HG02852 (cell line): ENCODE data around the gene MYL6.
"Not testable (repeated sequence)": the region's sequence is repeated elsewhere in the genome, so short reads cannot be mapped to it uniquely, and the experiment has no call there.

Experiments used
- ATAC-seq: cut with Tn5 transposase; IDR thresholded peaks from one replicate; pipeline ENCODE4 v1.9.1; 2021; ENCODE audit warnings: mild to moderate bottlenecking, moderate library complexity; ENCODE audit not compliant: unreplicated experiment

Gene MYL6

GRCh38 chr12:56189099-56189917, 31.1 kb downstream of the MYL6 start, which contains the start of gene SMARCC2:
TSS of gene SMARCC2 (minus strand) at chr12:56189483. CDS start at chr12:56189461, 22 bp downstream.
- ATAC-seq = peak; percentile 69

- peak; percentile 41 for ATAC-seq
Observed at GRCh38 chr12:56189918-56190694, 31.9 kb downstream of the MYL6 start.

GRCh38 chr12:56190695-56191155, 32.6 kb downstream of the MYL6 start:
- no peak for ATAC-seq

GRCh38 chr12:56192582-56192981, 34.4 kb downstream of the MYL6 start:
- ATAC-seq = no peak

GRCh38 chr12:56193025-56193578, 34.9 kb downstream of the MYL6 start:
- ATAC-seq = no peak

- ATAC-seq = not testable (repeated sequence)
Observed at GRCh38 chr12:56196818-56197550, 38.8 kb downstream of the MYL6 start.

GRCh38 chr12:56197921-56198635, 39.9 kb downstream of the MYL6 start:
- no peak for ATAC-seq

GRCh38 chr12:56198836-56199235, 40.7 kb downstream of the MYL6 start:
- ATAC-seq = no peak

- ATAC-seq = no peak
Observed at GRCh38 chr12:56202366-56202765, 44.2 kb downstream of the MYL6 start.

- ATAC-seq = no peak
Observed at GRCh38 chr12:56202838-56203237, 44.7 kb downstream of the MYL6 start.

GRCh38 chr12:56204275-56204674, 46.1 kb downstream of the MYL6 start:
- ATAC-seq = no peak

- no peak for ATAC-seq
Observed at GRCh38 chr12:56205445-56205844, 47.3 kb downstream of the MYL6 start.

- ATAC-seq = no peak
Observed at GRCh38 chr12:56206452-56207166, 48.5 kb downstream of the MYL6 start.

- no peak for ATAC-seq
Observed at GRCh38 chr12:56208006-56208405, 49.8 kb downstream of the MYL6 start.
